ENCODE results near the gene INPP5D.
"Not testable (repeated sequence)": the region's sequence is repeated elsewhere in the genome, so short reads cannot be mapped to it uniquely, and the experiment has no call there.

GRCh38 chr2:233019610-233020009 is 40.5 kb upstream of the INPP5D start:
- TF ChIP-seq CTCF (IDR thresholded peaks at IDR 0.05; ENCODE audit: low read depth, low read length, poor library complexity, severe bottlenecking); EZH2phosphoT487 (IDR thresholded peaks at IDR 0.05; ENCODE audit: borderline replicate concordance, low read length): not testable (repeated sequence)

All from DOHH2 (cell line).